ENCODE data around the gene PPARG.
"Not testable (repeated sequence)": the region's sequence is repeated elsewhere in the genome, so short reads cannot be mapped to it uniquely, and the experiment has no call there.

PPARG gene

GRCh38 chr3:12477256-12477655, 188.4 kb downstream of the PPARG start:
- H3K36me3 ChIP-seq (ENCODE audit: control insufficient read depth, insufficient read depth, low read length), result no peaks in the 10 kb centered on the region
- H3K27me3 ChIP-seq (ENCODE audit: control insufficient read depth, insufficient read depth, low read length), result no peaks in the 10 kb centered on the region
- H3K27ac ChIP-seq (ENCODE audit: low read depth, low read length), result no peak overlapping the region
- H3K4me1 ChIP-seq (ENCODE audit: control insufficient read depth, insufficient read depth, low read length), result no peaks in the 10 kb centered on the region
- H3K4me3 ChIP-seq (ENCODE audit: low read depth, low read length), result no peak overlapping the region
- no peaks in the 10 kb centered on the region for H3K9me3 ChIP-seq (ENCODE audit: control insufficient read depth, insufficient read depth, low read length)
- no peak overlapping the region for H3K9ac ChIP-seq (ENCODE audit: low read depth, low read length)

GRCh38 chr3:12478326-12478725, 189.5 kb downstream of the PPARG start:
- Histone ChIP-seq H3K4me1 (ENCODE audit: control insufficient read depth, insufficient read depth, low read length) (peaks cover 2% of the 10 kb centered on the region; the same call in 1 of the 2 replicates), H3K9me3 (ENCODE audit: control insufficient read depth, insufficient read depth, low read length) (no peaks in the 10 kb centered on the region), H3K9ac (ENCODE audit: low read depth, low read length) (no peak overlapping the region), H3K27ac (ENCODE audit: low read depth, low read length) (no peak overlapping the region), H3K4me3 (ENCODE audit: low read depth, low read length) (no peak overlapping the region), H3K36me3 (ENCODE audit: control insufficient read depth, insufficient read depth, low read length) (no peaks in the 10 kb centered on the region), H3K27me3 (ENCODE audit: control insufficient read depth, insufficient read depth, low read length) (no peaks in the 10 kb centered on the region)

- H3K4me1 ChIP-seq (ENCODE audit: control insufficient read depth, insufficient read depth, low read length); H3K4me3 ChIP-seq (ENCODE audit: low read depth, low read length); H3K27ac ChIP-seq (ENCODE audit: low read depth, low read length); H3K36me3 ChIP-seq (ENCODE audit: control insufficient read depth, insufficient read depth, low read length); H3K9ac ChIP-seq (ENCODE audit: low read depth, low read length); H3K9me3 ChIP-seq (ENCODE audit: control insufficient read depth, insufficient read depth, low read length); H3K27me3 ChIP-seq (ENCODE audit: control insufficient read depth, insufficient read depth, low read length): not testable (repeated sequence)
Observed at GRCh38 chr3:12479198-12479597, 190.3 kb downstream of the PPARG start.

- H3K4me3 ChIP-seq (ENCODE audit: low read depth, low read length), result no peak overlapping the region
- H3K9me3 ChIP-seq (ENCODE audit: control insufficient read depth, insufficient read depth, low read length), result no peaks in the 10 kb centered on the region
- H3K4me1 ChIP-seq (ENCODE audit: control insufficient read depth, insufficient read depth, low read length), result peaks cover 7% of the 10 kb centered on the region
- H3K27me3 ChIP-seq (ENCODE audit: control insufficient read depth, insufficient read depth, low read length), result no peaks in the 10 kb centered on the region
- H3K27ac ChIP-seq (ENCODE audit: low read depth, low read length), result no peak overlapping the region
- no peaks in the 10 kb centered on the region for H3K36me3 ChIP-seq (ENCODE audit: control insufficient read depth, insufficient read depth, low read length)
- H3K9ac ChIP-seq (ENCODE audit: low read depth, low read length), result no peak overlapping the region; the same call in 1 of the 2 replicates
Observed at GRCh38 chr3:12479919-12480427, 191.1 kb downstream of the PPARG start.

GRCh38 chr3:12483410-12483809, 194.5 kb downstream of the PPARG start:
- Histone ChIP-seq H3K27me3 (ENCODE audit: control insufficient read depth, insufficient read depth, low read length) (no peaks in the 10 kb centered on the region), H3K27ac (ENCODE audit: low read depth, low read length) (no peak overlapping the region), H3K4me1 (ENCODE audit: control insufficient read depth, insufficient read depth, low read length) (peaks cover 16% of the 10 kb centered on the region), H3K9me3 (ENCODE audit: control insufficient read depth, insufficient read depth, low read length) (no peaks in the 10 kb centered on the region), H3K9ac (ENCODE audit: low read depth, low read length) (peak overlapping the region; percentile 65), H3K36me3 (ENCODE audit: control insufficient read depth, insufficient read depth, low read length) (peaks cover 12% of the 10 kb centered on the region), H3K4me3 (ENCODE audit: low read depth, low read length) (peak overlapping the region; percentile 89)

GRCh38 chr3:12483872-12484197, 195.0 kb downstream of the PPARG start:
- peaks cover 16% of the 10 kb centered on the region for H3K4me1 ChIP-seq (ENCODE audit: control insufficient read depth, insufficient read depth, low read length)
- peak overlapping the region; percentile 46 for H3K27ac ChIP-seq (ENCODE audit: low read depth, low read length)

More at GRCh38 chr3:12483872-12484197, 195.0 kb downstream of the PPARG start:
- Histone ChIP-seq H3K9ac (ENCODE audit: low read depth, low read length) (peak overlapping the region; percentile 65), H3K36me3 (ENCODE audit: control insufficient read depth, insufficient read depth, low read length) (peaks cover 16% of the 10 kb centered on the region), H3K27me3 (ENCODE audit: control insufficient read depth, insufficient read depth, low read length) (no peaks in the 10 kb centered on the region), H3K4me3 (ENCODE audit: low read depth, low read length) (peak overlapping the region; percentile 89), H3K9me3 (ENCODE audit: control insufficient read depth, insufficient read depth, low read length) (no peaks in the 10 kb centered on the region)

All from HUES48 (cell line).